Measurements from ENCODE around the gene ABR.

Gene ABR

DNA sequence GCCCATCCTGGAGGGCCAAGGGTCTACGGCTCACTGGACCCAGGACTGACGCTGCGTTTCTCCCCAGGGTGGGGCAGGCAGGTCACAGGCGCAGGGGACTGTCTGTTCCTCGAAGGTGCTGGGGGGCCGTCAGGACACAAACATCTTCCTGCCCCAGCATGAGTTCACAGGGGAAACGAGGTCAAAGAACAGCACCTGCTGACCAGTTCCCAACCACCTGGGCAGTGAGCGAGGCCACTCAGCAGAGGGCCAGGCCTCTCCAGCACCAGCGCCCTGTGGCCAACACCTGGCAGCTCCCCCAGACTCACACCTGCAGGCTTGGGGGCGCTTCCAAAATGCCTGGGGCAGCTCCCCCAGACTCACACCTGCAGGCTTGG is 153.2 kb downstream of the ABR start:
- DNase-seq, result no peak

DNA sequence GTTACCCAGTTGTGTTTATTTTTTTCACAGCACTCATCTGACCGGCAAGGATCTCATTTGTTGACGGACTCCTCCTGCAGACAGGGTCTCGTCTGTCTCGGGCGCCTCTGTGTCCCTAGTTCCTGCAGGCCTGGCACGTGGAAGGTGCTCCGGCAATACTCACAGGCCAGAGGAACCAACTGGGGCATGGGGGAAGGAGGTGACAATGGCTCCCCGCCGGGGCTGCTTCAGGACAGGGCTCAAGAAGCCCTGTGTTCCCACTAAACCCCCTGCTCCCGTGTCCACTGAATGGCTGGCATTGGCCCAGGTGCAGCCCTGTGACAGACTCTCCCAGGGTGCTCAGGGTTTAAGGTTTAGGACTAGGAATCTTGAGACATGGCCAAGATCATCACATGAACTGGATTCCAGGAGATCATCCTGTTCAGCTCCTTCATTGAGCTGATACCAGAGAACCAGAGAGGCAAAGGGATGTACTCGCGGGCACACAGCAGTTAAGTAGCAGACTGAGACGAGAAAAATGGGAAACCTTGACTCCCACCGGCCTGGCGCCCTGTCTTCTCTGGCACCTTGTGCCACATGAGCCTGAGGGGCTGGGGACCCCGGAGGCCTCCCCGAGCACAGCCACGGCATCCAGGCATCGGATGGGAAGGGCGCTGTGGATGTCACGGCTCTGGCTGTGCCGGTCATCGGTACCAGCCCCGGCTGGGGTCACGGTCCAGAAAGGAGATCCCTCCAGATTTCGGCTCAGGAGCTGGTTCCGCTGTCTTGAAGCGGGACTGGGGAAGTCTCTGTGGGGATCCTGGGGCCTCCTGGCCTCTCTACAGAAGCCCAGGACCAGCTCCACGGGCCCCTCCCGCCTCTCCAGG is 153.8 kb downstream of the ABR start:
- no peak for DNase-seq

DNA sequence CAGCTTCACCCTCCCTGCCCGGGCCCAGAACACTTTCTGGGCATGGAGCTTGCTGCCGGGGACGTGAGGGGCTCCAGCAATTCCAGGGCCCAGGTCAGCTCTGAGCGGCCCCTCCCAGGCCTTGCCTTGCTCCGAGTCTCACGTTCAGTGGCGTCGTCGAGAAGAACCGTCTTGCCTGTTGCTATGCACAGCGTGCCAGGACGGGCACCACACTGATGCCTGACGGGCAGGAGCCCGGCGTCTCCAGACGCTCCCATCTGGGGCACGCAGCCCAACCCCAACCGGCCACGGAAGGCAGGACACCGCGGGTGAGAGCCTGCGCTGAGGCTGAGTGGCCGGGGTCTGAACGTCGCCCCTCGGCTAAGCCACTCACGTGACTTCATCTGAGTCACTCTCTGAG is 155.7 kb downstream of the ABR start:
- DNase-seq, result no peak

DNA sequence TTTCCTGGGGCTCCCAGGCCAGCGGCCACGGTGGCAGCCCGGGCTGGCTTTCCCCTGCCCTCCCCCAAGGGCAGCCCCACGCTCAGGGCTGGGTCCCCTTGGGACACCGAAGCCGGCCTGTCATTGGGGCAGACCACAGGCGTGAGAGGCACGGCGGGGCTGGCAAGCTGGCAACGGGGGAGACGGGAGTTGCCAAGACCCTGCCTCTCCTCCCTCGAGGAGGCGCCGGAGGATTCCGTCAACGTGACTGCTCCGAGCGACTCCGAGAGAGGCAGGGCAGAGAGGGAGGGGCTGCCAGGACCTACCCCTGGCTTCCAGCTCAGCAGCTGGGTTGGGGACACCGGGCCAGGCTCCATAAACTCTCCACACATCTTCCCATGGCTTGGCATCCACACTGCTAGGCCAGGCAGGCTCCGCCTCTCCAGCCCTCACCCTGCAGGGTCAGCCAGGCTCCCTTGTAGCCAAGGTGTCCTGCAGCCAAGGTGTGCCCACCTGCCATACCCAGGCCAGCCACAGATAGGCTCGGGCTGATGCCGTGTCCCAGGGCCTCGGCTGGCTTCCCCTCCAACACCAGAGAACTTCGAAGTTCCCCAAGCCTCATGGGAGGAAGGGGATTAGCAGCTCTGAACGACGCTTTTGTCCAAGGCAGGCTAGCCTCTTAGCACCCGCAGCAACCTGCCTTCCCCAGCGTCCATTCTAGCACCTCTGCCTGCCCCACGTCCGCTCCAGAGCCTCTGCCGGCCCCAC is 157.3 kb downstream of the ABR start:
- no peak for DNase-seq

DNA sequence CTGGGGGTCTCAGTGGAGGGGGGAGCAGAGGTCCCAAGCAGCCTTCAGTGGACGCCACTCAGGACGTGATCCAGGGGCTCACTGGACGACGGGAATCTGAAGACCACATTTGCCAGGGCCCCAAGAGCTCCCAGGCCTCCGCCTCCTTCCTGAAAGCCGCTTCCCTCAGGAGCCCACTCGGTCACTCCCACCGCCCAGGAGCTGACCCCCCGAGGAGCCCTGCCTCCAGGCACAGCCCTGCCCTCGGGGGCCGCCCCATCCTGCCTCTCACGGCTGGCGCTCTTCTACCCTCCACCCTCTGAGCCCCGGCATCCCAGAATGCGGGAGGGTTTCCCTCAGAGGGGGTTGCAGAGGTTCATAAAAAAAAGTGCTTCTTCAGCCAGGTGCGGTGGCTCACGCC is 158.6 kb downstream of the ABR start:
- DNase-seq, result no peak

DNA sequence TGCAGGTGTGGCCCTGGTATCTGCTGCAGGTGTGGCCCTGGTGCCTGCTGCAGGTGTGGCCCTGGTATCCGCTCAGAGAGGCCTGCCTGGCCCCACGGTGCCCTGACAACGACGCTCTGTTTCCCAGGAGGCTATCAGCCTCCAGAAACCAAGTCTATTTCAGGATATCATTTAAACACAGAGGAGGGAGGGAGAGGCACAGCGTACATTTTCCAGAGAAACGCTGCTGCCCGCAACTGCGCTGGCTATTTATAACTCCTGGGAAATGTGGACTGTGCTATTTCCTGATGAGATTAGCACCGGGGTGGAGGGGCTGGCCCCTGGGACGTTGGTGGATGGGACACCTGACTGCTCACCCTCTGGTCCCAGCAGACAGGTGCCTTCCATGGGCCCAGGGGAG is 160.3 kb downstream of the ABR start:
- no peak for DNase-seq

DNA sequence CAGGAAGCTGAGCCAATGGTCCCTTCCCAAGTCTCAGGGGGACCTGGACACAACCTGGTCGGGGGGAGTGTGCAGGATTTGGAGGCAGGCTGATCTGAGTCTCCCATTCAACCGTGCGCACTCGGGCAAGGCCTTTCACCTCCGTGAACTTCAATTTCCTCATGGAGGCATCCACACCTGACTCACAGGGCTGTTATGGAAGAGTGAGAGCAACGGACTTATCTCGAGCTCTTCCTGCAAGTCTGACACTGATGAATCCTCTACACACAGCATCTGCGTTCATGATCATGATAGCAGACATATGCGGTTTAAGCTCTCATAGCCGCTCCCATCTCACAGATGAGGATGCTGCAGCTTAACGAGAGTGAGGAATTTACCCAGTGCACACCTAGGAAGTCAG is 161.2 kb downstream of the ABR start:
- no peak for DNase-seq

DNA sequence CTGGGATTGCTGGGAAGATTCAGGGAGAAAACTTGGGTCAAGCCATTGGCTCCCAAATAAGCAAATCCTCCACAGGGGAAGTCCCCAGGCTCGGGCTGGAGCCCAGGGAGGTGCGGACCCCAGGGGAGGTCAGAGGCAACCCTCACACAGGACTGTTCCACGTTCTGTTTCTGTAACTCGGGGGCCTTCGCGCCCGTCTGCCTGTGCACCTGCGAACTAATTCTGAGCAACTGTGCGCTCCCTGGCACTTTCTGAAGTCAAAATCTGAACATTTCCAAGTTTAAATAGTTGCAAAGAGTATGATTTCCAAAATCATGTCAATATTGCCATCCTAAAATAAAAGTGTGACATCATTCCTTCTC is 166.1 kb downstream of the ABR start:
- DNase-seq, result no peak

DNA sequence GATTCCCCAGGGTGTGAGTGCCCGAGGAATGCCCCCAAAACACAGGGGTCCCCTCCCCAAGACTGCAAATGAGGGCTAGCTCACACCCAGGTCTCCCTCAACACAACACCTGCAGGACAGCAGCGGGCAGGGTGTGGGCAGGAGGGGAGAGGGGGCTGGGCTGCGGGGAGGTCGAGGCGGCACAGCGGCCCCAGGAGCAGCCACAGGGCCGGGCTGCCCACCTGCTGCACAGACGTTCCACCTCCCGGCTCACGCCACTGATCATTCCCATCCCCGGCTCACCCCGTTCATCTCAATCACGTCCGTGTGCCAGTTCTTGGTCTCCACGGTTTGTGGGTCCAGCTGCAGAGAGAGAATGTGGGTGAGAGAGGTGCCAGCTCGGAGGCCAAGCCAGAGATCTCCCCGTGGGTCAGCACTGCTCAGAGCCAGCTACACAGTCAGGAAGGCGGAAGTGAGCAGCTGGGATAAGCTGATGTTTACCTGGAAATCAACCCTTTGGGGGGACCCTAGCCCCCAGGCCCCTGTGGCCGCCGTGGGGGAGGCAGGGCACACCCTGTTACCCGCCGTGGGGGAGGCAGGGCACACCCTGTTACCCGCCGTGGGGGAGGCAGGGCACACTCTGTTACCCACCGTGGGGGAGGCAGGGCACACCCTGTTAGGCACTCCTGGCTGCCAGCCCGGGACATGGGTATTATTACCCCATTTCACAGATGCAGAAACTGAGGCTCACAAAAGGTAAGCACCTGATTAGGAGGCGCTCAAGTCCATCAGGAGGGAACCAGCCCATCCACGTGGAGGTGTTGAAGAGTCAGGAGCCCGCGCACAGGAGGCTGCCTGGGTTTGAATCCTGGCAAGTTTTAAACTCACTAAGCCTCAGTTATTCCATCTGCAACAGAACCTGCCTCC is 166.7 kb downstream of the ABR start:
- DNase-seq, result no peak

DNA sequence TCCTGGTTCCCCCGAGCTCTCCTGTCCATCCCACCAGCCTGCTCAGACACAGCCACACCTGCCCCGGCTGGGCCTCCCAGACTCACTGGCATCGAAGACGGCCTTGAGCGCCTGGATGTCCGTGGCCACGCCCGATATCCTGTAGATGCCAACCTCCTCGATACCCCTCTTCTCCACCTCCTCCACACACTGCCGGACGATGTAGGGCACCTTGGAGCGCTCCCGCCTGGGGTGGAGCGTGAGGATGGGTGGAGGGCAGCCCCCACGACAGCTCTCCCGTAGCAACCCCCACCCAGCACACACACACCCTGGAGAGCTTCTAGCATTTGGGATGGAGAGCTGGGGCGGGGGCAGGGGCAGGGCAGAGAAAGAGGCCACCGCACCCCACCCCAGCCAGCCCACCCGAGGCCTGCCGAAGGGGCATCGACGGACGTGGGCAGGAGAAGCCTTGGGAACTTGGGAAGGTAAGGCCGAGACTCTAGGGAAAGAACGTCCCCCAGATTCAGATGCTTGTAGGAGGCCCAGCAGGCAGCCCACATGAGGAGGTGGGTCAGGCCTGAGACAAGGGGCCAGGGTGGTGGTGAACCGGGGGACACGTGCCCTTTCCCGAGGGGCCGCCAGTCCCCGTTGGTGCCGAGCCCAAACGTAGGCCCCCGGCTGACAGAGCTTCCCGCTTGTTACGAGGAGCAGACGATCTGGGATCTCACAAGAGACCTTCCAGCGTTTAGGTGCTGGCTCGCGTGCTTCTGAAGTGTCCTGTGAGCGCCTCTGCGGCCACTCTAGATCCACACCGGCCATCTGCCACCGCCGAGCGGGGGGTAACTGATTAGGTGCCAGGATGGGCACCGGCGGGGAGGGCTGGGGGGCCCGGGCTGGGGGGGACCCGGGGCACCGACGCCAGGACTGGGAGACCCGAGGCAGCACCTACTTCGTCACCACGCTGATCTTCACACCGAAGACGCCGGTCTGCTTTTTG is 167.7 kb downstream of the ABR start:
- no peak for DNase-seq

DNA sequence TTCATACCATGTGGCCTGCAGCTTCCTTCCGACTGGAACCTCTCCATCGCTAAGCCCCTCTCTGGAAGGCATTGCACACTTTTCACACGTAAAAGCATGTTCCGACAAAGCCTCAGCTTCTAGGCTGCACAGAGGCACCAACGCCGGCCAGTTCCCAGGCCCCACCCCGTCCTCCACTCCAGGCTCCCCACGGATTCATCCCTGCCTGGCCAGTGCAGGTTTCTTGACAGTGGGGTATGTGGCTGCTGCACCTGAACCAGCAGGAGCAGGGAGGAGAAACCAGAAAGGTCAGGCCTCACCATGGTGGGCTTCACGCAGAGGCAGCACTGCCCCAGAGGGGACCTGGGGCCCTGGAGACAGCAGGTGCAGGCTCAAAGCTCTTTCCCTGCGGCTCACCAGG is 168.6 kb downstream of the ABR start:
- no peak for DNase-seq

DNA sequence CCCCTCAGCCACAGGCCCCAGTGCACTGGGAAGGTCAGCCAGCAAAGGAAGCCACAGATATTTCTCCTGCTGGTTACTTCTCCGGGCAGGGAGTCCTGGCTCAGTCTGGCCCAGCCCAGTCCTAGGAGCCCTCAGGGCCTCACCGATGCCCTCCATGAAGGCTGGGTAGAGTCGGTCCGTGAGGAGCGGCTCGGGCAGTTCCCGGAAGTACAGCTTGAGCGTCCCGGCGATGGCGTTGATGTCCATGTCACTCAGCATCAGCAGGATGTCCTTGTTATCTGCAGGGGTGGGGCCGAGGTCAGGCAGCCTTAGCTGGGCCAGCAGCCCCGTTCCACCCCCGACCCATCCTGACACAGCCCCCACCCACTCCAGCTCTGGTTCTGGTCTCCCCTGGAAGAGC is 169.2 kb downstream of the ABR start:
- DNase-seq, result no peak

DNA sequence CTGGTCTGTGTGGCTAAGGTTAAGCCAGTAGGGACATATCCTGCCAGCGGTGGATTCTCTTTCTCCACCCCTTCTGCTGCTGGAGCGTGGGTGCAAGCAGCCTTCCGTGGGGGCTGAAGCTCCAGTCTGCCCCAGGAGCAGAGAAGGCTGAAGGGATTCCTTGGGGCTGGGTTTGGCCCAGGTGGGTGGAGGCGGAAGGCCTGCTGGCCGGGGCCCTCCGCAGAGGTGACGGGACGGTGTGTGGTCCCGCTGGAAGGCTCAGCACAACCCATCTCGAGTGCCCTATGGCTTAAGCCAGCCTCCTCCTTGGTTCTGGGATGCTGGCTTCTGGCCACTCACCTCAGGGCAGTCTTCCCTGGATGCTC is 169.7 kb downstream of the ABR start:
- no peak for DNase-seq

DNA sequence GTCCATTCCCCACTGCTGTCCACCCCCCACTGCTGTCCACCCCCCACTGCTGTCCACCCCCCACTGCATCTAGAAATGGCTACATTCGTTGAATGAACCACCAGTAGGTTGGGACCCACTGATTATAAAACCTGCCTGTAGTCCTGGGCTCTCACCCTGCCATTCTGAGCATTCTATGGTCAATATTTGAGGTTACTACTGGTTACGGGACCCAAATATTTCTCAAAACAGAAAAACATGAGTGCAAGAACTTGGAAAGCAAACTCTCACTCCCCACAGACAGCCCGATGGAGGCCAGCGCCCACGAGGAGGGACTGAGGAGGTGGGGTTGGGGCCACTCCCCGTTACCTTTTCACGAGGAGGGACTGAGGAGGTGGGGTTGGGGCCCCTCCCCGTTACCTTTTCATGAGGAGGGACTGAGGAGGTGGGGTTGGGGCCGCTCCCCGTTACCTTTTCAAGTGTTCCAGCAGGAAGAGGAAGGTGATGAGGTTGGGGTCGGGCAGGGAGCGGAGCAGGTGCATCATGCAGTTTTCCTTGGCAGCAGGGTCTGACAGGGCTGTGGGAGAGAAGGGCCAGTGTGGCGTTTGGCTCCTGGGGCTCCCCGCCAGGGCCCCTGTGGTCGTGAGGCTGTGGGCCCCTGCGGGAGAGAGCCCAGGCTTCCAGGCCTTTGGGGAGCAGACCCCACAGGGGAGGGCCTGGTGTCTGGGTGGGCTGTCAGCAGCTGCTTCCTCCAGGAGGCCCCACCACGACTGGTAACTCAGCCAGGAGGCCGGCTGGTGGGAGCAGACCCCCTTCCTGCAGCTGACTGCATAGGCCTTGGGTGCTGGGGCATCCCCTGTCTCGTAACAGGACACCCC is 170.3 kb downstream of the ABR start:
- no peak for DNase-seq

DNA sequence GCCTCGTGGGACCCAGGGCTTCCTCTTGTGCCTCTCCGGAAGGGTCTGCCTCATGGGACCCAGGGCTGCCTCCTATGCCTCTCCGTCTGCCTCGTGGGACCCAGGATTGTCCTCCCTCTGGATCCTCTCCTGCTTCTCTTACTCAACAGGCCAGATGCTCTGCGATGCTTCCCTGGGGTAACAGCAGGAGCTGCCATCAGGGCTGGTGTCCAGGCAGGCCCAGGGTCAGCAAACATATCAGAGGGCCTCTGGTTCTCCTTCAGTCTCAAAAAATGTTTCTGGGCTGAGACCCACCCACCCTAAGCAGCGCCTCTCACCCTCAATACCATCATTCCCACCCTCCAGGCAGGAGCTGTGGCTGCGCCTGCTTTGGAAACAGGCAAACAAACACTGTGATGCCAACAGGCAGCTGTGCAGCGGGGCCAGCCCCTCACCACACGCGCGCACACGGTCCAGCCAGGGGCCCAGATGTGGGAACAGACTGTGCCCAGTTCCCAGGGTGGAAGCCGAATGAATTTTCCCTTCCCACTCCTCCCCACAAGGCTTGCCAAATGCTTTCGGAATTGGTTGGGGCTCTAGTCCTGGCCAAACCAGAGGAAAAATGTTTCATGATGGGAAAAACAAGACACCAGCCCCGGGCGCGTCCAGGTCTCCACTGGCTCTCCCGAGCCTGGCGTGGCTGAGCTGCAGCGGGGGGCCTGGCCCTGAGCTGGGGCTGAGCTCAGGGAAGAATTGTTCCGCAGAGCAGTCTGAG is 171.6 kb downstream of the ABR start:
- no peak for DNase-seq

DNA sequence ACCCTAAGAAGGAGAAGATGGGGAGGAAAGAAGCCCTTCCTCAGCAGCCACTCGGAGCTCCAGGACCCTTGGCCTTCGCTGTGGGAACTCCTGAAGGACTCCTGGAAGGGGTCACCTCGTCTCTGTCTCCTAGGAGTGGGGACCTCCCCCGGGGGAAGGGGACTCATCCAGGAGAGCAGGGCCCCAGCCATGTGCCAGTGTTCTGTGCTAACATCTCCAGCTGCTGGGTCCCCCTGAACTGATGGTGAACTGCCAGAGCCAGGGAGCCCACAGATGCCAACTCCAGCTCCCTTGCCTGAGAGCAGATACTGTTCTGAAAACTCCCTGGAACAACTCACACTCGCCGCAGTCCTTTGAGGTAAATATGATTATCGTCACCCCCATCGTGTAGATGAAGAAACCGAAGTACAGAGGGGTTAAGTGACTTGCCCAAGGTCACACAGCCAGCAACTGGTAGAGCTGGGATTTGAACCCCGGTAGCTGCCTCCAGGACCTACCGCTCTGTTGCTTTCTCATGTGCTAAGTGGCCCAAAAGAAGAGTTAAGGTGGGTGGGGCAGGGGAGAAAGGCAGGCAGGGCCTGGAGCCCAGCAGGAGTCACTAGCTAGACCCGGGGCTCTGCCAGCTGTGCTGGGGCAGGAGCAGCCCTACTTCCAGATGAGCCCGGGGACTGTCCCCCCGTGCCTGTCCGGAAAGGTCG is 172.3 kb downstream of the ABR start:
- DNase-seq, result no peak

DNA sequence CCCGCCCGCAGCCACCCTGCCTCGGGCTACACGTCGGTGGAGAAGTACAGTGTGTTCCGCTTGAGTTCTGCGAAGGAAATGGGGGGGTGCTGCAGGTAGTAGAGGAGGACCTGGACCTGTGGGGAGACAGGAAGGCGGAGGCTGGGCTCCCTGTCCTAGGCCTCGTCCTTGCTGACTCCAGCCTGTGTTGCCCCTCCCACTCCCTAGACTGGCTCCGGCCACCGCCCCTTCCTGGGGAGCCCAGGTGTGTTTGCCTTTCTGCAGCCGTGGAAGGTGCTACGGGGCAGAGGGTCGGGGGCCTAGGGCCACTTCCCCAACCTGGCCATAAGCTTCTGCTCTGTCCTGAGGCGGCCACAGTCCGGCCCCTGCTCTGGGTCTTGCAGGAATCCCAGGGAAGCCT is 173.7 kb downstream of the ABR start:
- DNase-seq, result no peak

DNA sequence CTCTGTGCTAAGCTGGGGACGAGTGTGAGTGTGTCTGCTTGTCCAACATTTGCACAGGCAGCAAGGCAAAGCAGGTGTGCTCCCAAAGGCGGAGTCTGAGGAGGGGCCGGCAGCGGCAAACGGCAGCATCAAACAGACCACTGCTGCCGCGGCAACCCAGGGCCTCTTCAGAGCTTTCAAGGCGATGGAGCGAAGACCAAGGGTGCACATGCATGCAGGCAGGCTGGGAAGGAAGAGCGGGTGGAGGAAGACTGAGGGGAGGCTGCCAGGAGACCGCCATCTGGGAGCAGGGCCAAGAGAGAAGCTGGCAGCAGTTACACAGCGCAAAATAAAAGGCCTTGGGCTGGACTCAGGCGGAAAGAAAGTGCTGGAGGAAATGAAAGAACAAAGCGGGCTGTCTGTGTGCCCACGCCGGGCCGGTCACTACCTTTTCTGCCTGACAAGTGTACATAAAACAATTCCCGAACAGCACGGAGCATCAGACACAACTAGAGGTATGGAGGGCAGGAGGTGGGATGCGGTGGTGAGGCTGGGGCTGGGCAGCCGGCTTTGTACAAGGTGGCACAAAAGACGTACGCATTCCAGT is 174.3 kb downstream of the ABR start:
- no peak for DNase-seq

DNA sequence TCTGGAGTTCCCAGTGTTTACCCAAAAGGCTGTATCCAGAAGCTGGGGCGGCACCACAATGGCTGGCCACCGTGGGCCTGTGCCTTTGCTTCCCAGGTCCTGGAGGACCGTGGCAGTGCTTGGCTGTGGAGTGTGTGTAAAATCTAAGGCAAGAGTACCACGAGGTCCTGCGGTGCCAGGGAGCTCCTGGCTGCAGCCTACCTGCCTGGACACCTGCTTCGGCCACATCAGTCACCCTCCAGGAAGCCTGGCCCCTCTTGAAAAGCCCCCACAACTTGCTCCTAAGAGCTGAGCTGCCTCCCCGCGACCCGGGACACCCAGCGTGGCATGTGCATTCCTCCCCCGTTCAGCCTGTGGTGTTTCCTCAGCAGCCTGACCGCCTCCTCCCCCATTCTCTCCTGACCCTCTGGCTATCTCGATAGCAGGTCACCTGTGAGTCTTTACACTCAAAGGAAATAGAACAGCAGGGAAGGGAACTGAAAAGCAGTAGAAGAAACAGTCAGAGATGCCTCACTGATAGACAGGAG is 174.9 kb downstream of the ABR start:
- no peak for DNase-seq

All from activated T-cell treated with anti-CD3 and anti-CD28 coated beads, Interleukin-2, amount 50 U/mL, for 48 hours (primary cell).